HG03442 (cell line): ENCODE measurements around the gene AP3S2.

Experiments used
- ATAC-seq: cut with Tn5 transposase; IDR thresholded peaks from one replicate; pipeline ENCODE4 v1.9.1; 2021; ENCODE audit warnings: mild to moderate bottlenecking, moderate library complexity; ENCODE audit not compliant: unreplicated experiment

The AP3S2 gene

GRCh38 chr15:89820666-89821611 is 72.9 kb downstream of the AP3S2 start:
- ATAC-seq = no peak

- ATAC-seq = no peak
Observed at GRCh38 chr15:89818287-89818686, 75.5 kb downstream of the AP3S2 start.

- ATAC-seq = no peak
Observed at GRCh38 chr15:89817701-89818280, 76.0 kb downstream of the AP3S2 start.

- ATAC-seq = no peak
Observed at GRCh38 chr15:89815769-89816168, 78.0 kb downstream of the AP3S2 start.

- ATAC-seq = no peak
Observed at GRCh38 chr15:89814112-89814742, 79.6 kb downstream of the AP3S2 start.

GRCh38 chr15:89813381-89814111 is 80.2 kb downstream of the AP3S2 start:
- ATAC-seq = no peak

- no peak for ATAC-seq
Observed at GRCh38 chr15:89812847-89813320, 80.9 kb downstream of the AP3S2 start.

GRCh38 chr15:89812011-89812846 is 81.6 kb downstream of the AP3S2 start:
- ATAC-seq = no peak

- no peak for ATAC-seq
Observed at GRCh38 chr15:89810837-89811236, 83.0 kb downstream of the AP3S2 start.

GRCh38 chr15:89809787-89810148 is 84.0 kb downstream of the AP3S2 start:
- no peak for ATAC-seq

- ATAC-seq = no peak
Observed at GRCh38 chr15:89809093-89809786, 84.6 kb downstream of the AP3S2 start.

- ATAC-seq = no peak
Observed at GRCh38 chr15:89808160-89808870, 85.5 kb downstream of the AP3S2 start.

- ATAC-seq = no peak
Observed at GRCh38 chr15:89807689-89808088, 86.1 kb downstream of the AP3S2 start.

GRCh38 chr15:89806559-89807550 is 86.9 kb downstream of the AP3S2 start:
- no peak for ATAC-seq

GRCh38 chr15:89806210-89806558 is 87.6 kb downstream of the AP3S2 start:
- ATAC-seq = no peak

GRCh38 chr15:89805241-89806209 is 88.3 kb downstream of the AP3S2 start:
- ATAC-seq = no peak
